Right lobe of liver (tissue), 6 donors: ENCODE results near the gene ZNF503. TPM values are rescaled to one million over a fixed set of nuclear protein-coding genes. Genes with fewer than 3 reads are reported as not detected.

Experiments used
- ATAC-seq, 4 donors: fragments of 200-7000 bp; cut with Tn5 transposase; one replicate each; pipeline ENCODE4 v1.9.1; 2020; ENCODE audit warnings: mild to moderate bottlenecking in 4 of 4, moderate library complexity in 4 of 4
- DNase-seq, 3 donors: peaks; one replicate each; pipeline ENCODE4 v3.0.0-alpha.2; 2020
- H3K27ac ChIP-seq, 3 donors: fragments of 200-600 bp; one replicate each; pipeline ENCODE4 v1.8.0; 2022
- H3K27me3 ChIP-seq, 2 donors: fragments of 200-600 bp; one replicate each; pipeline ENCODE4 v1.8.0; 2022
- H3K36me3 ChIP-seq, 4 donors: fragments of 200-600 bp; sonication (generic) in 1 of 4; one replicate each; pipeline versions ENCODE4 v1.5.1 to v1.8.0; 2017 to 2022; ENCODE audit warnings: control low read depth in 1 of 4
- H3K4me1 ChIP-seq, 4 donors: fragments of 200-600 bp; sonication (generic) in 1 of 4; one replicate each; pipeline versions ENCODE4 v1.5.1 to v1.8.0; 2017 to 2022; ENCODE audit warnings: control low read depth in 1 of 4
- H3K4me3 ChIP-seq, 3 donors: fragments of 200-600 bp; one replicate each; pipeline ENCODE4 v1.8.0; 2022
- H3K9me3 ChIP-seq, 4 donors: fragments of 200-600 bp; sonication (generic) in 1 of 4; one replicate each; pipeline versions ENCODE4 v1.5.1 to v1.8.0; 2017 to 2022; ENCODE audit warnings: control low read depth in 1 of 4
- POLR2A ChIP-seq: fragments of 450-650 bp; IDR thresholded peaks from one replicate; pipeline ENCODE4 v1.6.1; 2017; ENCODE audit warnings: antibody characterized with exemption, mild to moderate bottlenecking
- WGBS: methylation state at CpG from one replicate; pipeline ENCODE4 v1.1.6; 2018; ENCODE audit warnings: low coverage, low lambda C conversion rate; ENCODE audit not compliant: insufficient coverage; ENCODE audit errors: missing lambda C conversion rate; 5-methylcytosine and 5-hydroxymethylcytosine counted together
- intact Hi-C, 2 donors: fragments of 100-400 bp; cut with DNase I; formaldehyde crosslinking; loops; one replicate each; pipeline versions ENCODE4 v1.11.2 to v1.14.1; 2022
- total RNA-seq, 6 experiments: library from RNA; depleted of rRNA in 2 of 6; stranded (reverse); fragments of >200 nt in 2 of 6; fragmentation: NEBNext Ultra II Directional in 3 of 6; extraction: Animal tissue kit (Norgen Biotek cat#: 25700) in 3 of 6; gene quantifications; one replicate each; pipeline versions ENCODE4 v1.1.0 to v1.2.4, GENCODE V29; 2016 to 2023
- TF ChIP-seq, protein P1 (sequence below), 4 donors: fragments of 200-600 bp in 3 of 4; fragments of 450-650 bp in 1 of 4; IDR thresholded peaks; one replicate each; pipeline versions ENCODE4 v1.5.1 to v1.8.0; 2016 to 2022; ENCODE audit warnings: antibody characterized with exemption in 4 of 4, mild to moderate bottlenecking in 2 of 4
- donor health status: DM: no; HTN: yes; CAD: no.
- donor health status: DM: no; HTN: no; CAD: no.
- donor health status: DM: no; HTN: no; CAD: no.
- donor health status: DM: no; HTN: yes; CAD: no.
- donor health status: DM: no; HTN: yes; CAD: no.

ZNF503 gene
- total RNA-seq, 6 experiments from 2014 or later, result 2.9 to 7.1 (median 5.4) TPM

DNA sequence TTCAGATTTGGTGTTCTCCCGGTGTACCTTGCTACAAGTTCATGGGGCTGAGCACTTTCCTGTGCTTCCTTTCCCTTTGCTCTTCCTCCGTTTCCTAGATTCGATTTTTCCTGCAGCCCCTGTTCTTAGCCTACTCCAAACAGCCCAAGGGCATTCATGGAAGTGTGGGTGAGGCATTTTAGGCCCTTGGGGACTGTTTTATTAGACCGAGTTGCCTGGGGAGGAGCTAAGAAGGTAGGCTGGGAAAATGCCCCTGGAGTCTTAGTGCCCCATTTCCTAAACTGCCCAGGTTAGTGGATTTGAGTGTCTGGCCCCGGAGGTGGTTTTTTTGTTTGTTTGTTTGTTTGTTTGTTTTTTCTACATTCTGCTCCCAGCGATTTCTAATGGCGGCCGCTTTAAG, 31.7 kb upstream of the ZNF503 start:
- no peaks in the 10 kb centered on the region for H3K36me3 ChIP-seq
- no peaks in the 10 kb centered on the region for H3K9me3 ChIP-seq
- intact Hi-C loops, result no loop called here
- peak overlapping the region in 1 of 3 donors; percentile 42 for H3K27ac ChIP-seq
- H3K4me3 ChIP-seq, result peak overlapping the region in 2 of 3 donors; percentile 14 to 18
- peaks cover 0 to 49% (median 12%) of the 10 kb centered on the region in 4 donors for H3K4me1 ChIP-seq
- 51% methylated on average over 8 of the region's 8 CpGs for WGBS
- TF ChIP-seq, protein P1, sequence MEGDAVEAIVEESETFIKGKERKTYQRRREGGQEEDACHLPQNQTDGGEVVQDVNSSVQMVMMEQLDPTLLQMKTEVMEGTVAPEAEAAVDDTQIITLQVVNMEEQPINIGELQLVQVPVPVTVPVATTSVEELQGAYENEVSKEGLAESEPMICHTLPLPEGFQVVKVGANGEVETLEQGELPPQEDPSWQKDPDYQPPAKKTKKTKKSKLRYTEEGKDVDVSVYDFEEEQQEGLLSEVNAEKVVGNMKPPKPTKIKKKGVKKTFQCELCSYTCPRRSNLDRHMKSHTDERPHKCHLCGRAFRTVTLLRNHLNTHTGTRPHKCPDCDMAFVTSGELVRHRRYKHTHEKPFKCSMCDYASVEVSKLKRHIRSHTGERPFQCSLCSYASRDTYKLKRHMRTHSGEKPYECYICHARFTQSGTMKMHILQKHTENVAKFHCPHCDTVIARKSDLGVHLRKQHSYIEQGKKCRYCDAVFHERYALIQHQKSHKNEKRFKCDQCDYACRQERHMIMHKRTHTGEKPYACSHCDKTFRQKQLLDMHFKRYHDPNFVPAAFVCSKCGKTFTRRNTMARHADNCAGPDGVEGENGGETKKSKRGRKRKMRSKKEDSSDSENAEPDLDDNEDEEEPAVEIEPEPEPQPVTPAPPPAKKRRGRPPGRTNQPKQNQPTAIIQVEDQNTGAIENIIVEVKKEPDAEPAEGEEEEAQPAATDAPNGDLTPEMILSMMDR (IDR thresholded peaks at IDR 0.05), result no peak
- no peak for TF ChIP-seq POLR2A
- ATAC-seq (no peak), DNase-seq (no peak)
- no peaks in the 10 kb centered on the region for H3K27me3 ChIP-seq

DNA sequence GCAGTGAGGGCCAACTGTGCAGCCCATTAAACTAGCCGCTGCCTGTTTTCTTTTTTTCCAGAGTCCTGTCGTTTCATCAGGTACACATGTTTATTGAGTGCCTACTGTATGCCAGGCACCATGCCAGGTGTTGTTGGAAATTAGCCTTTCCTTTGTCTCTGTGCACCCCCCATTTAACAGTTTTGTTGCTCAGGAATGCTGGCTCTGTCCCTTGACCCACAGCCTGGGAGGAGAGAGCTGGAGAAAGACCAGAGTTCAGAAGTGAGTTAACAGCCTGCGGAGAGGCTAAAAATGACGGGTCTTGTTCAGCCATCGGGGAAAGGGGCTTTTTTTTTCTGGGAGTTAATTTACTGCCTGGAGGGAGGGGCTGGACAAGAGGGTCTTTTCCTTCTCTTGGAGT, 31.2 kb upstream of the ZNF503 start:
- Histone ChIP-seq H3K4me1 (peaks cover 0 to 45% (median 10%) of the 10 kb centered on the region in 4 donors), H3K36me3 (no peaks in the 10 kb centered on the region), H3K27ac (peak overlapping the region in 2 of 3 donors; percentile 42 to 88), H3K27me3 (no peaks in the 10 kb centered on the region), H3K4me3 (peak overlapping the region in 2 of 3 donors; percentile 14 to 18), H3K9me3 (no peaks in the 10 kb centered on the region)
- ATAC-seq (peak; percentile 5 to 45 (median 38)), DNase-seq (no peak)
- 20% methylated on average over 5 of the region's 5 CpGs for WGBS
- no peak for TF ChIP-seq POLR2A
- TF ChIP-seq, protein P1 (IDR thresholded peaks at IDR 0.05), result no peak
- intact Hi-C loops, result no loop called here

DNA sequence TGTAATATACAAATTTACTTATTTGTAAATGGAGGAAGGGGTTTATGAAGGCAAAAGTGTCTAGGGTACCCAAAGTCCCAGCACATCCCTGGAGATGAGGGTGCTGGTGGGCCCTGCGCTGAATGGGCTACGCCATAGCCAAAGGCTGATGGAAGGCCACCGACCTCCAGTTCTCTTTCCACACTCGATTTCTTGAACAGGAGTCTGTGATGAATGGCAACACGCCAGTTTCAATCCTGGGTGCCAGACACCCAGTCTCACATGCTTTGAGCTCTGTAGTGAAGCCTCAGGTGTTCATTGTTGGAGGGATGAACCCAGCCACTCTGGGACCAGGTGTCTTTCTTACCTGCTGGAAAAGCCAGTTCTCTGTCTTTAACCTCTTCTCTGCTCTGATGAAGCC, 30.6 kb upstream of the ZNF503 start:
- H3K9me3 ChIP-seq, result no peaks in the 10 kb centered on the region
- peak overlapping the region; percentile 68 to 80 (median 75) for H3K4me3 ChIP-seq
- intact Hi-C loops, result no loop called here
- WGBS, result 54% methylated on average over 4 of the region's 5 CpGs
- DNase-seq (peak in 1 of 3 donors; percentile 61), ATAC-seq (peak; percentile 3 to 27 (median 19))
- TF ChIP-seq, protein P1 (IDR thresholded peaks at IDR 0.05), result no peak
- TF ChIP-seq POLR2A, result no peak
- H3K4me1 ChIP-seq, result peaks cover 0 to 39% (median 7%) of the 10 kb centered on the region in 4 donors
- H3K27me3 ChIP-seq, result no peaks in the 10 kb centered on the region
- H3K36me3 ChIP-seq, result no peaks in the 10 kb centered on the region
- H3K27ac ChIP-seq, result peak overlapping the region in 2 of 3 donors; percentile 83 to 88

DNA sequence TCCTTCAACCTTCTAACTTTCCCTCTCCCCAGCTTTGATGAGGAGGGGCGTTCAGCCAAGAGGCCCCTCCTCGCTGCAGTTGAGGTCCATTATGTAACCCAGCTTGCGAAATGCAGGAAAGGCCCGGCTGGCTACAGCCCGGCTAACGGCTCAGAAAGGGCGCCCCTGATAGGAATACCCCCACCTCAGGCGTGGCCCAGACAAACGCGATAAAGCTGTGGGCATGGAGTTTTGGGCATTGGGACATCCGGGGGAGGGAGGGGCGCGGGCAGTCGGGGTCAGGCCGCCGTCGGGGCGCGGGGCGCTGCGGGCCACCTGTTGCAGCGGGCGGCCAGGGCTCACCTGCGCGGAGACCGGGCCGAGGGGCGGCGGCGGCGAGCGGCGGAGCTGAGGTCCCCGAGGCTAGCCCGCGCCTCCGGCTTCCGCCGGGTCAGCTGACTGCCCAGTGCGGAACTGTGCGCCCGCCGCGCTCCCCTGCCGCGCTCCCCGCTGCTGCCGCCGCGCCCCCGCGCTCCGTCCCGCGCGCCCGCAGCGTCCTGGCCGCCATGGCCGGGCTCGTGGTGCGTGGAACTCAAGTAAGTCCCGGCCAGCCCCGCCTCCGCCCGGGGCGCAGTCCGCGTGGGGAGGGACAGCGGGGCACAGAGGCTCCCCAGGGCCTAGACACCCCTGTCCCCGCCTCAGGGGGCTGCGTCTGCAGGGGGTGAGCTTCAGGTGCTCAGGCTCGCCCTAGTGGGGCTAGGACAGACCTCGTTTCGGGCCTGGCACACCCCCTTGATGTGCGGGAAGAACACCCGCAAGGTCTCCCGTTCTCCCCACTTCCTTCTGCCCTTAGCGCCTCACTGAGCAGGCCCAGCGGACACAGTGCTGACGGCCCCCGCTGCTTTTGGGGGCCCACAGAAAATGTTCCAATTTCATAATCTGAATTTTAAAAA, 29.9 kb upstream of the ZNF503 start, which contains the start of gene LRMDA:
Gene LRMDA (plus strand): TSS at position 445 of the 932 bp plus-strand sequence.
- ATAC-seq, result peak; percentile 65 to 73 (median 72)
- 1% methylated on average over 17 of the region's 82 CpGs for WGBS
- Histone ChIP-seq H3K27me3 (no peaks in the 10 kb centered on the region), H3K4me1 (peaks cover 0 to 32% (median 6%) of the 10 kb centered on the region in 4 donors), H3K36me3 (no peaks in the 10 kb centered on the region), H3K27ac (peak within 1 kb of the TSS; percentile 83 to 90 (median 88)), H3K4me3 (peak within 1 kb of the TSS; percentile 68 to 80 (median 75)), H3K9me3 (no peaks in the 10 kb centered on the region)
- intact Hi-C loops, result no loop called here
- peak; percentile 74 to 80 (median 77) for DNase-seq
- TF ChIP-seq, protein P1 (IDR thresholded peaks at IDR 0.05), result no peak
- TF ChIP-seq POLR2A, result peak; percentile 72
